Peyer's patch (tissue), 4 donors: ENCODE results near the gene SSU72. TPM values are rescaled to one million over a fixed set of nuclear protein-coding genes. Genes with fewer than 3 reads are reported as not detected.
"Not testable (repeated sequence)": the region's sequence is repeated elsewhere in the genome, so short reads cannot be mapped to it uniquely, and the experiment has no call there.

Source experiments
- DNase-seq, 3 donors: peaks; one replicate each; pipeline ENCODE4 v3.0.0-alpha.2; 2017 to 2019
- H3K27ac ChIP-seq, 4 donors: fragments of 200-600 bp; sonication (generic); one replicate each; pipeline ENCODE4 v1.5.1; 2016 to 2019
- H3K27me3 ChIP-seq, 2 donors: fragments of 200-600 bp; sonication (generic); one replicate each; pipeline ENCODE4 v1.5.1; 2019
- H3K36me3 ChIP-seq, 3 donors: fragments of 200-600 bp; sonication (generic); one replicate each; pipeline ENCODE4 v1.5.1; 2016 to 2019
- H3K4me1 ChIP-seq, 4 donors: fragments of 200-600 bp; sonication (generic); one replicate each; pipeline ENCODE4 v1.5.1; 2016 to 2019
- H3K4me3 ChIP-seq, 4 donors: fragments of 200-600 bp; sonication (generic); 1 replicate in 3 of 4; 2 replicates in 1 of 4; pipeline ENCODE4 v1.5.1; 2016 to 2019; ENCODE audit warnings: mild to moderate bottlenecking in 1 of 4
- H3K9me3 ChIP-seq, 4 donors: fragments of 200-600 bp; sonication (generic); one replicate each; pipeline ENCODE4 v1.5.1; 2016 to 2019; ENCODE audit warnings: mild to moderate bottlenecking in 1 of 4
- CTCF ChIP-seq, 6 experiments: fragments of 450-650 bp in 4 of 6; fragments of 200-600 bp in 2 of 6; sonication (generic) in 1 of 6; IDR thresholded peaks; one replicate each; pipeline ENCODE4 v1.5.1; 2017 to 2019; ENCODE audit warnings: antibody characterized with exemption in 6 of 6, mild to moderate bottlenecking in 3 of 6, moderate library complexity in 1 of 6
- POLR2A ChIP-seq, 2 donors: fragments of 450-650 bp; IDR thresholded peaks; one replicate each; pipeline ENCODE4 v1.5.1; 2017; ENCODE audit warnings: antibody characterized with exemption in 2 of 2, mild to moderate bottlenecking in 2 of 2, moderate library complexity in 2 of 2
- total RNA-seq, 4 donors: library from RNA; depleted of rRNA; stranded (reverse); fragments of >200 nt; gene quantifications; one replicate each; pipeline ENCODE4 v1.1.0, GENCODE V29; 2016

Gene SSU72
- total RNA-seq, 4 donors from 2014 or later: 146 to 182 (median 163) TPM

DNA sequence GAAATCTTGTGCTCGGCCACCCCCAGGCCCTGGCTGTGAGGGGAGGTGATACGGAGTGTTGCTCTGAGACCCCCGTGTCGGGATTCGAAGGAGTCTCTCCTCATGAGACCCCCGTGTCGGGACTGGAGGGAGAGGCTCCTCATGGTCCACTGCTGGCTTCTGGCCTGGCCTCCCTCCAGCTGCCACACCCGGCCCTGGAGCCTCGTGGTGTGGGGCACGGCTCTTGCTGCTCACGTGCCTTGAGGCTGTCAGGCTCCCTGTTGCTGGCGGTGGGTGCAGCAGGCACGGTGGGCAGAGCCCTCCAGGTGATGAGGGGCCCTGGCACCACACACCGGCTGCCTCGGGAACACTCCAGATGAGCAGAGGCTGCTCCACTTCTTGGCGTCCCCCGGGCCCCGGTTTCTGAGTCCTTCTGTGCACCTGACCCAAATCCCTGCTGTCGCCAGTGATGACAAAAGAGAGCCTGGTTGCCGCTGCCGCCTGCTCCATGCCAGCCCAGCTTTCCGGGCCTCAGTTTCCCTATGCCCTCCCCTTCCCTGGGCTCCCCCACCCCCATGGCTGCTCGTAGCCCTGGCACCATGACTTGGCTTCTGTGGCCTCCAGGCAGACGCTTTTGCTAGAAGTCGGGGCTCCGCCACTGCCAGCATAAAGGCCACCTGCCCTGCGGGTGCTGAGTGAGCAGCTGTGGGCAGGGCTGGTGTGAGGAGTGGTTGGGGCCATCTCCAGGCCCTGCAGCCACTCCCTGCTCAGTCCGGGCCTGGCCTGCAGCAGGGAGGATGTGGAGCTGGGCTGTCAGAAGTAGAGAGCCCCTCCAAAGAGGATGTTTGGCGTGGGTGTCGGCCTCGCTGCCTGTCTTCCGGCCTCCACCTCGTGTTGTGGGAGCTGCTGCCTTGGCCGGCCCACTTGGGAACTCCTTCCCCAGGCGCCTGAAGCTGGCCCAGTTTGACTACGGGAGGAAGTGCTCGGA, 46.1 kb downstream of the SSU72 start:
- Histone ChIP-seq H3K4me3 (no peak overlapping the region), H3K4me1 (no peaks in the 10 kb centered on the region), H3K9me3 (peaks cover 0 to 5% (median 0%) of the 10 kb centered on the region in 4 donors), H3K27ac (no peak overlapping the region), H3K36me3 (peaks cover 0 to 24% (median 0%) of the 10 kb centered on the region in 3 donors), H3K27me3 (no peaks in the 10 kb centered on the region)
- DNase-seq: no peak
- no peak for TF ChIP-seq CTCF (IDR thresholded peaks at IDR 0.05)
- no peak for TF ChIP-seq POLR2A (IDR thresholded peaks at IDR 0.05)

- Histone ChIP-seq H3K4me1 (no peaks in the 10 kb centered on the region), H3K9me3 (peaks cover 0 to 5% (median 0%) of the 10 kb centered on the region in 4 donors), H3K27me3 (no peaks in the 10 kb centered on the region), H3K27ac (no peak overlapping the region), H3K36me3 (peaks cover 0 to 33% (median 0%) of the 10 kb centered on the region in 3 donors), H3K4me3 (no peak overlapping the region)
- DNase-seq: no peak
- no peak for TF ChIP-seq CTCF (IDR thresholded peaks at IDR 0.05)
- no peak for TF ChIP-seq POLR2A (IDR thresholded peaks at IDR 0.05)
Measured at GRCh38 chr1:1527092-1527816, 47.4 kb downstream of the SSU72 start.

- not testable (repeated sequence) for DNase-seq, H3K4me1 ChIP-seq, H3K27ac ChIP-seq, H3K9me3 ChIP-seq, H3K27me3 ChIP-seq, H3K4me3 ChIP-seq
- peaks cover 0 to 36% (median 0%) of the 10 kb centered on the region in 3 donors for H3K36me3 ChIP-seq
Measured at GRCh38 chr1:1526476-1526875, 48.2 kb downstream of the SSU72 start.

DNA sequence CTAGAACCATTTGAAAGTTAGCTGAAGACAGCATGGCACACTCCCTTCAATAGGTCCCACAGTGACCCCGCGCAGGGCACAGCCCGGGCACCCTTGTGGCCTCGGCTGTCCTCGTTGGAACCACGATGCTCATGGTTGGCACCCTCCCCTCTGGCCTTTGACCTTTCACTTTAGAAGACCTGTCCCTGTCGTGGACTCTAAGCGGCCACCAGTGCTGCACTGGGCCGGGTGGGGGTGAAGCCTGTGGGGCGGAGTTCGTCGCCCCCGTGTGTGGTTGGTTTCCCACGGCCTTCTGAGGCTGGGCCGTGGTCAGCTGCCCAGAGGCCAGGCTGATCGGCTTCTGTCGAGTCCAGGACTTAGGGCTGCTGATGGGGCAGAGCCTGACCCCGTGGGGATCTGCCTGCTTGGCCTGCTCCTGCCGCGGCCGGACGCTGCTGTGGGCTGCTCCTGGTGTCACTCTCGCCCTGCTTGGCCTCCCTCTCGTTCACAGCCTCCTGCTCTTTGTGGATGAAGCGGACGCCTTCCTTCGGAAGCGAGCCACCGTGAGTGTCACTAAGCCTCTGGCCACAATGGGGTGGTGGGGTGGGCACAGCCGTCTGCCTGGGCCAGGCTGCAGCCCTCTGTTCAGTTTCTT, 49.8 kb downstream of the SSU72 start:
- DNase-seq, H3K4me3 ChIP-seq, H3K4me1 ChIP-seq, H3K9me3 ChIP-seq, H3K27me3 ChIP-seq, H3K27ac ChIP-seq: not testable (repeated sequence)
- H3K36me3 ChIP-seq: peaks cover 0 to 47% (median 0%) of the 10 kb centered on the region in 3 donors

DNA sequence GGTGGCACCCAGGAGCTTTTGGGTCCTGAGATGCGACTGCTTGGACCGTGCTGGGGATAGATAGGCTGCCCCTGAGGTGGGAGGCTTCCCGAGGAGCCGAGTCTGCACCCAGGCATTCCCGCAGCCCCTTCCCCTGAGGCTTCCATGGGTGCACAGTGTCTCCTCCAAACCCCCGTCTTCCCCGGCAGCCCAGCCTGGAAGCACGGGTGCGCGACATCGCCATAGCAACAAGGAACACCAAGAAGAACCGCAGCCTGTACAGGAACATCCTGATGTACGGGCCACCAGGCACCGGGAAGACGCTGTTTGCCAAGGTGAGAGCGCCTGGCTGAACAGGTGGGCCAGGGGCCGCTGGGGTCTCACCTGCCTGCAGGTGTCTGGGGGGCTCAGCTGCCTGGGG, 51.0 kb downstream of the SSU72 start:
- not testable (repeated sequence) for H3K9me3 ChIP-seq, DNase-seq, H3K4me1 ChIP-seq, H3K27ac ChIP-seq, H3K4me3 ChIP-seq, H3K27me3 ChIP-seq
- peaks cover 0 to 41% (median 0%) of the 10 kb centered on the region in 3 donors for H3K36me3 ChIP-seq

- not testable (repeated sequence) for H3K27me3 ChIP-seq, DNase-seq, H3K27ac ChIP-seq, H3K4me3 ChIP-seq, H3K9me3 ChIP-seq, H3K4me1 ChIP-seq
- H3K36me3 ChIP-seq: peaks cover 0 to 41% (median 0%) of the 10 kb centered on the region in 3 donors
Measured at GRCh38 chr1:1523226-1523625, 51.4 kb downstream of the SSU72 start.

GRCh38 chr1:1522536-1522935, 52.1 kb downstream of the SSU72 start:
- H3K4me3 ChIP-seq, H3K4me1 ChIP-seq, H3K27ac ChIP-seq, H3K9me3 ChIP-seq, DNase-seq, H3K27me3 ChIP-seq: not testable (repeated sequence)
- peaks cover 0 to 40% (median 0%) of the 10 kb centered on the region in 3 donors for H3K36me3 ChIP-seq

DNA sequence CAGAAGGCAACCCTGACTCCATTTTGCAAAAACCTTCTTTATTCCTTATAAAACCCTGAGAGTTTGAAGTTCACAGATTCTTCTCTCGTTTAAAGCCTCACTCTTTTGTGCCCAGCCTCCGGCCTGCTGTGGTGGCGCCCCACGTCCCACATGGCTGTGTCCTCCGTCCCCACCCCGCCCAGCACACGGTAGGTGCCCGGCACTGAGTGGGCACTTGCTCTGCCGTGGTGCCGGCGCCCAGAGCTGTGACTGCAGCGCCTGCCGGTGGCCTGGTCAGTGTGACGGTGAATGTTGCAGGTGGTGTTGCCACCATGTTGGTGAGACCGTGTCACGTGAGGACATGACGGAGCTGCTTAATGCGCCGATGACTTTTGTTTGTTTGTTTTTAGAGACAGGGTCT, 53.3 kb downstream of the SSU72 start:
- H3K4me3 ChIP-seq: no peak overlapping the region
- H3K4me1 ChIP-seq: no peaks in the 10 kb centered on the region
- H3K27ac ChIP-seq: no peak overlapping the region
- H3K9me3 ChIP-seq: no peaks in the 10 kb centered on the region
- no peak for DNase-seq
- no peak for TF ChIP-seq CTCF (IDR thresholded peaks at IDR 0.05)
- no peak for TF ChIP-seq POLR2A (IDR thresholded peaks at IDR 0.05)
- H3K36me3 ChIP-seq: peaks cover 0 to 43% (median 0%) of the 10 kb centered on the region in 3 donors
- H3K27me3 ChIP-seq: no peaks in the 10 kb centered on the region

DNA sequence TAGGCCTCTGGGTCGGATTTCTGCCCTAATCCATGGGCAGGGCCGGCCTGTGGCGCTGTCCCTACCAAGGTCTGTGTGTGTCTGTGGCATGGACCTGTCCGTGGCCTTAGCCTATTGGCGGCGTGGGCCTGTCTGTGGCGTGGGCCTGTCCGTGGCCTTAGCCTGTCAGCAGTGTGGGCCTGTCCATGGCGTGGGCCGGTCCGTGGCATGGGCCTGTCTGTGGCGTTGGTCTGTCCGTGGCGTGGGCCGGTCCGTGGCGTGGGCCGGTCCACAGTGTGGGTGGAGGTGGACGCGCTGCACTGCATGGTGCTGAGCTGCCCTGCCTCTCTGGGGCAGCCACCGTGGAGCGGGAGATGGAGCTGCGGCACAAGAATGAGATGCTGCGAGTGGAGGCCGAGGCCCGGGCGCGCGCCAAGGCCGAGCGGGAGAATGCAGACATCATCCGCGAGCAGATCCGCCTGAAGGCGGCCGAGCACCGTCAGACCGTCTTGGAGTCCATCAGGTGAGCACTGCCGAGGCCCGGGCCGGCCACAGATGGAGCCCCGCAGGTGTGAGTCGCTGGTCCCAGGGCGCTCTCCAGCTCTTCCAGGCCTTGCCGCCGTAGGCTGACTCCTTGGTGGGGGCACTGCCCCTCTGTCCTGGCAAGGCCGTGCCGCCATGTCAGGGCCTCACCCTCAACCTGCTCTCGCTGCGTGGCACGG, 54.7 kb downstream of the SSU72 start:
- not testable (repeated sequence) for H3K4me1 ChIP-seq, H3K4me3 ChIP-seq, DNase-seq, H3K27me3 ChIP-seq, H3K27ac ChIP-seq, H3K9me3 ChIP-seq
- peaks cover 0 to 43% (median 0%) of the 10 kb centered on the region in 3 donors for H3K36me3 ChIP-seq

- not testable (repeated sequence) for H3K4me1 ChIP-seq, H3K27me3 ChIP-seq, DNase-seq, H3K4me3 ChIP-seq, H3K27ac ChIP-seq, H3K9me3 ChIP-seq
- H3K36me3 ChIP-seq: peaks cover 0 to 43% (median 0%) of the 10 kb centered on the region in 3 donors
Measured at GRCh38 chr1:1518621-1519007, 56.0 kb downstream of the SSU72 start.
